SK-N-DZ (cell line): Measurements from ENCODE around the gene EPS15.

Experiments
- DNase-seq: peaks from one replicate; pipeline ENCODE4 v3.0.0-alpha.2; 2015; ENCODE audit warnings: low spot score

Gene EPS15

DNA sequence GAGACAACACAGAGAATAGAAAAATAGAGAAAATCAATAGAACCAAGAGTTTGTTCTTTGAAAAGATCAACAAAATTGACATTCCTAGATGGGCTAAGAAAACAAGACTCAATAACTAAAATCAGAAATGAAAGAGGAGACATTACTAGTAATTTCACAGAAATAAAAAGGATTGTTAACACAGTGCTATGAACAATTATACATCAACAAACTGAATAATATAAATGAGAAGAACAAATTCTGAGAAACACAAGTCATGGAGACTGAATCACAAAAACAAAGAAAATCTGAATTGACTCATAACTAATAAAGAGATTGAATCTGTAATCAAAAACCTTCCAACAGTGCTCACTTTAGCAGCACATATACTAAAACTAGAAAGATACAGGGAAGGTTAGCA, 137.1 kb downstream of the EPS15 start:
- DNase-seq: no peak

DNA sequence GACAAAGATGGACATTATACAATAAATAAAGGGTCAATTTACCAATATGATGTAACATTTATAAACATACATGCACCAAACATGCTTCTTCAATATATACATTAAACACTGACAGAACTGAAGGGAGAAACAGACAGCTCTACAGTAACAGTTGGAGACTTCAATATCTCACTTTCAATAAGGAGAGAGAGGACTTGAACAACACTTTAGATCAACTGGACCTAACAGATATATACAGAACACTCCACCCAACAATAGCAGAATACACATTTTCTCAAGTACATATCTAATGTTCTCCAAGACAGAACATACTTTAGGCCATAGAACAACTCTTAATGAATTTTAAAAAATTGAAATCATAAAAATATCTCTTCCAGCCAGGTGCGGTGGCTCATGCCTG, 138.1 kb downstream of the EPS15 start:
- DNase-seq: no peak

DNA sequence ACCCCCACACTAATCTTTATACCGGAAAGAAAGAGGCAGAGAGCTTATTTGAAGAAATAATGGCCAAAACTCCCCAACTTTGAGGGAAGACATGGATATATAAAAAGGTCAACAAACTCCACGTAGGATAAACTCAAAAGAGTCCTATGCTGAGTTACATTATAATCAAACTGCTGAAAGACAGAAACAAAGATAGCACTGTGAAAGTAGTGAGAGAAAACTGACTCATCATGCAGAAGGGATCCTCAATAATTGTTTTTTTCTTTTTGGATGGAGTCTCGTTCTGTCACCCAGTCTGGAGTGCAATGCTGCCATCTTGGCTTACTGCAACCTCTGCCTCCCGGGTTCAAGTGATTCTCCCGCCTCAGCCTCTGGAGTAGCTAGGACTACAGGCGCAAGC, 140.2 kb downstream of the EPS15 start:
- no peak for DNase-seq

DNA sequence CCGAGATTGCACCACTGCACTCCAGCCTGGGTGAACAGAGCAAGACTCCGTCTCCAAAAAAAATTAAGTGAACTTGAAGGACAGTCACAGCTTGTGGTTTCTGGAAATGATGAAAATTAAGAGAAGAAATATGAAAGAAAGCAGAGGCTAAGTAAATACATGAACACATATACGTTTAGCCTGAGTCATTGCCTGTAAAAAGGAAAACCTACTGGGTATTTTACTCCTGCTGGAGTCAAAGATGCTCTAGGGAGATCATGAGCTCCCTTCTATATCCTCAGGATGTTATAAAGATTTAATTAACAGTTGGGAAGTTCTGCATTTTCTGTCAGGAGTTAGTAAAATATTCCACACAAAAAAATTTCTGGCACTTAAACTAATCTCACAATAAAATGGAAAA, 145.2 kb downstream of the EPS15 start:
- no peak for DNase-seq

DNA sequence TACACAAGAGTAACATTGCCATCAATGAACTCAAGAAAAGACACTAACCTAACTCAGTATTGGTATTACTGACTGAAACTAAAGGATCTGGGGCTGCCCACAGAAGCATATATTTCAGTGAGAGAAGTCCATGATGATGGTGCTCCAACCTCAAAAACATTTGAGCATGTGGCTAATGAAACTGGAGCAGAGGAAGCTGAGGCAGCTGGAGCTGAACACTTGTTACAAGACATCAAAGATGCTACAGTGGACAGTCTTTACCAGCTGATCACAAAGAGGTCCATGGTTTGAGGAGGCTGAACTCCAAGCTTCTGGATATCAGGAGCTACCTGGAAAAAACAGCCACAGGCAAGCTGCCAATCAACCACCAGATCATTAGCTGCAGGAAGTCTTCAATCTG, 146.5 kb downstream of the EPS15 start:
- DNase-seq: no peak

DNA sequence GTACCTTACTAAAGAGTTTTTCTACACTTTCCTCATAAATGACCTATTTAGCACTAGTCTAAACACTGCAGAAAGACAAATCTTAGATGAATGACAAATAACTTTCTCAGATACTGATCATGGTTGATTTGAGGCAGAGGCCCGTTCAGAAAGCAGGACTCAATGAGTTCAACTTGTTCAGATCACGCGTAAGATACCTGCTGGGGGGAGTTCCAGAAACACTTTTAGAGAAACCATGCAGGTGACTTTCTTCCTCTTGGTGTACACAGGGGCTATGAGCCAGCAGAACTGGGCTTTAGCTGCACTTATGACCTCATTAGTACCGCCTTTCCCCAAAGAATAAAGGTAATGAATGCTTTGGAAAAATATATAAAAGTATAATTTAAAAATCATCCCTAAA, 149.9 kb downstream of the EPS15 start:
- no peak for DNase-seq

DNA sequence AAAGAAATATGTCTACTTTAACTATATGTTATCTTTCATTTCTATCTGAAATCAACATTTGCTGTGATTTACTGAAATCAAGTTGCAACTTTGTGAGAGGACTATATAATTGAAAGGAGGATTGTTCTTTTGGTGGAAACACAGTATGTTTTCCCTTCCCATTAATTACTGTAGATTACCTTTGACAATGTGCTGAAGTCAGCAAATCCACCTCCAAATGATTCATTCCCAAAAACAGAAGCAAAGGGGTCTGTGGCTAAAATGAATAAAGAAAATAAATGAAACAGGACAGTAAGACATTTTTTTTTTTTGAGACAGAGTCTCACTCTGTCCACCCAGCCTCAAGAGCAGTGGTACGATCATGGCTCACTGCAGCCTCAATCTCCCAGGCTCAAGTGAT, 153.3 kb downstream of the EPS15 start:
- no peak for DNase-seq

DNA sequence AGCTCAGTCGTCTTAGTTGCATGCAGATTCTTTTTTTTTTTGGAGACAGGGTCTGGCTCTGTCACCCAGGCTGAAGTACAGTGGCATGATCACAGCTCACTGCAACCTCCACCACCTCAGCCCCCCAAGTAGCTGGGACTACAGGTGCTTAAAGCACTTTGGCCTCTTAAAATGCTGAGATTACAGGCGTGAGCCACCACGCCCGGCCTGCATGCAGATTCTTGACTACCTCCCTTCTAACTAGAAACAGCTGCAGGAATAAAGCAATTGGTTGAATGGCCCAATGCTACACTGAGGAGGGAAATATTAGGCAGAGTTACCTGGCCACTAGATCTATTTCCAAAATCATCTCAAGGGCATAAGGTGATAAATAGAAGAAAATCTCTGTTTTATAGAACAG, 159.2 kb downstream of the EPS15 start:
- DNase-seq: no peak

DNA sequence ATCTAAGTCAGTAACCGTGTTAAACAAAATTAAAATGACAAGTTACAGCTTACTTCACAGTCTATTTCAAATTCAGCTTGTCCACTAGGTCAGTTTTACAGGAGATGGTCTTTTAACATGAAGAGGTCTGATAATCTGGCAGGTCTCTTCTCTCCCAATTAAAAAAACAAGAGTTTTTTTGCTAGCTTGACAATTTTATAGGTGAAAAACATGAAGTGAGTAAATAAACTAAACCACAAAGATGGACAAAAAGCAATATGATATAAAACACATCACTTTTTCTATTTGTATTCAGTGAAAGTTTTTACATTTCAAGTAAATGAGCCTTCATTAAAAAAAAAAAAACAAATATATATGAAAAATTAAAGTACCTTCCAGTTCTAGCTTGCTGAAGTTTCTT, 163.7 kb downstream of the EPS15 start:
- DNase-seq: no peak

DNA sequence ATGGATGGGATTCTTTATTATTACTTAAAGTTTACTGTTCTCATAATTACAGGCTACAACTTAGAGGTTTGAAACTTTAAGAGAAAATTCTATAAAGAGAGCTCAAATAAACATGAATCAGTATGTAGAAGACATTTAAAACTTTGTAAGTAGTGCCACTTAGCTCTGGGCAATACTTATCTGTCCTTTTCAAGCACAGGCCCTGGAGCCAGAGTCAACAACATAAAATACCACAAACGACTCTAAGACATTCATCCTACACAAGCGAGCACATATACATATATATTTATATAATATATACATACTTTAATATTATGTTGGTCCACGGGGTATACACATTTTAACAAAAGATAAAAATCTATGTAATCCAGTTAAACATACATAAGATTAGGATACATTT, 164.7 kb downstream of the EPS15 start:
- DNase-seq: no peak

DNA sequence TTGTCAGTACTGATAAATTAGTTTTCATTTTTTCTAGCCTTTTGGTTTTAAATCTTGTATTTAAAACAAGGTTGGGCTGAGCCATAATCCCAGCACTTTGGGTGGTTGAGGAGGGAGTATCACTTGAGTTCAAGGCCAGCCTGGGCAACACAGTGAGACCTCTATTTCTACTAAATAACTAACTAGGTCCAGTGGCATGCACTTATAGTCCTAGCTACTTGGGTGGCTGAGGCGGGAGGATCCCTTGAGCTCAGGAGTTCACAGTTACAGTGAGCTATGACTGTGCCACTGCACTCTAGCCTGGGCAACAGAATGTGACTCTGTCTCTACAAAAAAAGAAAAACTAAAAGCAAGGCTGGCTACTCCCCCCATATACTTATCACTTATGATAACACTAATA, 167.2 kb downstream of the EPS15 start:
- no peak for DNase-seq

DNA sequence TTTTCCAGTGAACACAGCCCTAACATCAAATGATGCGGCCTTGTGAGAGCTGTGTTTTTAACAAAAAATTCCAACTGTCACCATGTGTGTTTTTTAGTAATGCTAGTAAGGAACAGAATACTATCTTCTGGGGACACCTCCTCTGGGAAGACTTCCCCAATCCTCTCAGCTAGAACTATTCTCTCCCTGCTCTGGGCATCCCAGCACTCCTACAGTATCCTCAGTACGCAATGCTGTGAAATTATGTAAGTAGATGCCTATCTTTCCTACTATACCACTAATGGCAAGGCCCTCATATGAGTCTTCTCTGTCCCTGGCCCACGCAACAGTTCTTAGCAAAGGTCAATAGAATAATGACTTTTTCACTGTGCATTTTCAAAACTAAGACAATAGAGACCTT, 169.2 kb downstream of the EPS15 start:
- no peak for DNase-seq

DNA sequence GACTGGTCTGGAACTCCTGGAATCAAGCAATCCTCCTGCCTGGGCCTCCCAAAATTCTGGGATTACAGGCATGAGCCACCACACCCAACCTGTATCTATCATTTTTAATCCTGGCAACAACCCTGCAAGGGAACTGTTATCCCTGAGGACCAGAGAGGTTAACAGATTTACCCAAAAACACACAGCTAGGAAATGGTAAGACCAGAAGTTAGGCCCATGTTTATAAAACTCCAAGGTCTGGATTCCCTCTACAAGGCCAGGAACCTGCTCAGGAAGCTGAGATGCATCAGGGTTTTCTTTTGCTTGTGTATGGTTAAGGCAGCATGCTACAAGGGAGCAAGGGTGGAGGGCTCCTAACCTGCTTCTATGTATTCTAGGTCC, 170.9 kb downstream of the EPS15 start:
- no peak for DNase-seq

DNA sequence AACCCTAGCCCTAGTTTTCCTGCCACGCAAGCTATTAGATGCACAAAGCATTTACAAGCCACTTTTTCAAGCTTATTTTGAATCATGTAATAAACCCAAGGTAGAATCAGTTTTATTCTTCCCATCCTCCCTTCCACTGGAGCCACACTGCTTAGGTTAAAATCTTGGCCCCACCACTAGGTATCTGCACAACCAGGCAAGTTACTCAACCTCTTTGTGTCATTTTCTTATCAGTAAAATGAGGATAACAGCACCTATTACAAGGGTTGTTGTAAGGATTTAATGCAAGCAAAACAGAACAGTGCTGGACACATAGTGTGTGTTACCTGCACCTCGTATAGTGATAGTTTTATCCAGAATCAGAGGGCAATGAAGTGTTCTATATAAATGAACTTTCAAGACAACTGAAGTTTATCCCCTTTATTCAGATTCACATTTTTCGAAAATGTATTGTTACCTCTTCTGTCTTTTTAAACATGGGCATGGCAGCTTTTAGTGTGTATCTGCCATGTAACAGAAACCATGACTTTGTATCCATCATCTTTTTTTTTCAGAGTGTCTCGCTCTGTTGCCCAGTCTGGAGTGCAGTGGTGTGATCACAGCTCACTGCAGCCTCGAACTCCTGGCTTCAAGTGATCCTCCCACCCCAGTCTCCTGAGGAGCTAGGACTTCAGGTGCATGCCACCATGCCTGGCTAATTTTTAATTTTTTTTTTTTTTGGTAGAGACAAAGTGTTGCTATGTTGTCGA, 171.5 kb downstream of the EPS15 start:
- no peak for DNase-seq

DNA sequence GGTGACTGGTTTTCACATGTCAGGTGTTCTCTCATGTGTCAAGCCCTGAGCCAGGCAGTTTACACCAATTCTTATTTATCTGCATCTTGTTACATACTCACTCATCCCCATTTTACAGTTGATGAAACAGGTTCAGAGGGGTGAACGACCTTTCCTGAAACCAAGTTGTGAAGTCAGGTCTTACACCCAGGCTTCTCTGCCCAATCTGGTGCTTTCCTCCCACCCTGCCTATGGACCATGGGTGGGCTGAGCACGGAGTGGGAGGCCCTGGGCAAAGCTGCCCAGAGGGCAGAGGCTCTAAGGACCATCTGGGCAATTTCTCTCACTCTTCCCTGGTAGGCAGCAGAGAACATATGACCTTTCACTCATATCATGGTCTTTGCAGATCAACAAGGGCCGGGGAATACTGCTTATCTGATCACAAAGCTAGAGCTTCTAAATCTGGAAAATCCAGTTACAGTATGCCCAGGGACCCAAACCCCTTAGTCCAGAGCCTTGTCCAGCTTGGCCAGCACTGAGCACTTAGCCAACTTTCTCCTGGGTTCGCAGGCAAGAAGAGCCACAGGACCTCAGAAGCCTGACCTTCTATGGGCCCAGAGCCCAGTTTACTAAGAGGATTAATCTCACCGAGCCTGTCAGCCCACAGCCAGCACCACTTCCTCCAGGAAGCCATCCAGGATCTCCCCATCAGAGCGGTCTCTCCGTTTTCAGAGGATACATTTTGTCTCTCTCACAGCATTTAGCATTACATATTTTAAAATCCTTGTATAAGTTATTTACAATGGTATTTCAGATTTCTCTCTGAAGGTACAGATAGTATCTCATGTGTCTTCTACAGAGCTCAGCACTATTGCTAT, 172.8 kb downstream of the EPS15 start:
- no peak for DNase-seq

DNA sequence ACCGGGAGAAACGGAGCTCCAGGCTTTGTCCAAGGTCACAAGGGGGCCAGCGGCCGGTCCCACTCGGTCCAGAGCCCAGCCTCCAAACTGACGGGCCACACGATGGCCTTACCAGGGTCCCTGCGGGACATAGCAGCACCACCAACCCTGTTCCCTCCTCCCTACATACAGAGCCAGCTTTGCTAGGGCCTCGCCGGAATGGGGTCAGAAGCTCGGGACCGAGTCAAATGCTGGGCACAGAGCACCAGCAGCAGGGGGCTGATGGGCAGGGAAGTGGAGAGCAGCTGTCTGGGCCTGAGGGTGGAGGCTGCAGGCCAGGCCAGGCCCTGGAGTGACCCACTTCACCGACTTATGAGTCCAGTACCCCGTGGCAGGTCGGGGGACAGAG, 173.8 kb downstream of the EPS15 start:
- no peak for DNase-seq

DNA sequence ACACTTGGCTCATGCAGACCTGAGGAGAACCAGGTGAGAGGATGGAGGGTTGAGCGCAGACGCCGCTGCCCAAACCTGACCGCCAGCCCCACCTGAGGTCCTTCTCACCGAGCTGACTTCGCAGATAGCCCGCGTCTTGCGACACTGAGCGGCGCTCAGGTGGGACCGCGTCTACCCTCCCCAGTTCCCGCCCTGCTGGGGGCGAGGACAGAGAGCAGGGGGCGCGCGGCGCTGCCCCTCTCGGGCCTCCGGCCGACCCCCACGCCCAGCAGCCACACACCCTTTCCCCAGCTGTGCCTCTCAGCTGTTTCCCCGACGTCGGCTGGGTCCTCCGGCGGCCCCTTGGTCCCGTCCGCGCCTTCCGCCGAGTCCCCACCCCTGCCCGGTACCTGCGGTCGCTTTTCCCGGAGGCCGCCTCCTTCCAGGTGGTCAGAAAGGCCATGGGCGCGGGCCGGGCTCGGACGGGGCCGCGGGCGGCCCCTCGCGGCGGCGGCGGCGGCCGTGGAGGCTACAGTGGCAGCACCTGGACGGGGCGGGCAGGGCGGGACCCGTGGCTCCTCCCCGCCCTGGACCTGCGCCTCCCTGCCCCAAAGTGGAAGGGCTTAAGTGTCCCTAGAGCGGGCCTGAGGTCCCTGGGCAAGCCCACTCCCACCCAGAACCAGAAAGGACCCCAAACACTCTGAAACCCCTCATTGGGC, 174.3 kb downstream of the EPS15 start:
- no peak for DNase-seq

DNA sequence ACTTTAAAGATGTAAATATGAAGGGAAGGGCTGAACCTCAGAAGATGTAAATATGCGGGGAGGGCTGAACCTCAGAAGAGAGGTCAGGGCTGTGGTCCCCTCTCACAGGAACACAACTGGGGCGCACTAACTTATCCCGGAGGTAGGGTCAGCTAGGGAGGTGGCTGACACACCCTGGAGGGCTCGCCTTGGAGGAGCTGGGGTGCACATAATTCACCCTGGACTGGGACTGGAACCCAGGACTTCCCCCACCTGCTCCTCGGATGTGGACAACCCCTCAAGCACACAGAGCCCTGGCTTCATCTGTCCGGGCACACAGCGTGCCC, 174.8 kb downstream of the EPS15 start:
- DNase-seq: no peak

DNA sequence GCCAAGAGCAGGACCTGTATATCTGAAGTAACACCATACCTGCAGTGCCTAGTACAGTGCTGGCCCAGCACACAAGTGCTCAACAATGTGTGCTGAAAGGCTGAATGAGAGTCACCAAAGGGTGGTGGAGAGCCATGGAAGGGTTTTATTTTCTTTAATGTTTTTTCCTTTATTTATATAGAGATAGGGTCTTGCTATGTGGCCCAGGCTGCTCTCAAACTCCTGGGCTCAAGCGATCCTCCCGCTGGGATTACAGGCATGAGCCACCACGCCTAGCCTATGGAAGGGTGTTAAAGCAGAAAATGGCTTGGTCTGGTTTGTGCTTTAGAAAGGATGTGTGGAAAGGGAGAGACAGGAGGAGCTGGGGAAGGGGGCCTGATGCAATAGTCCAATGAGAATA, 175.4 kb downstream of the EPS15 start:
- DNase-seq: no peak

DNA sequence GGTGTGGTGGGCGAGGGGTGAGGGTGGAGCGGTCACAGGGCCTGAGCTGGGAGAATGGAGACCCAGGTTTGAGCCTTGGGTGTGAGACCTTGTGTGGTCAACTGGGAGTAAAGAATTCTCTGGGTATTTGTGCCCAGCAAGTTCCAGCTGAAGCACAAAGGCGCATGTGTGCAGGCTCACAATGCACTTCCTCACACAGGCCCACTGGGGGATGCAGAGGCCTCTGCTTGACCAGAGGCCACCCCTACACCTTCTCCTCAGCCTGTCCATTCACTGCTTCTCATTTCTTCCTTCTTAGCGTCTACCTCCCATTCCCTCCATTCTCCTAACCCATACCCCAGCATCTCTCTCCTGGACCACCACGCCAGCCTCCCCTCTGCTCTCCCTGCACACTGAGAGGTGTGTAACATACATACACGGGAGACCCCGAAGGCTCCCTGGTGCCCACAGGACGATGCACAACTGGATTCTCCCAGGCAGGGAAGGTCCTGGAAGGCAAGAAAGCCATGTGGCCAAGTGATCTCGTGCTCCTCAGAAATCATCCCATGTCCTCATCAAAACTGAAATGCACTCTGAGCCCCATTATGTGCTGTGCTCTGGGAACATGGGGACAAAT, 176.4 kb downstream of the EPS15 start:
- DNase-seq: no peak

DNA sequence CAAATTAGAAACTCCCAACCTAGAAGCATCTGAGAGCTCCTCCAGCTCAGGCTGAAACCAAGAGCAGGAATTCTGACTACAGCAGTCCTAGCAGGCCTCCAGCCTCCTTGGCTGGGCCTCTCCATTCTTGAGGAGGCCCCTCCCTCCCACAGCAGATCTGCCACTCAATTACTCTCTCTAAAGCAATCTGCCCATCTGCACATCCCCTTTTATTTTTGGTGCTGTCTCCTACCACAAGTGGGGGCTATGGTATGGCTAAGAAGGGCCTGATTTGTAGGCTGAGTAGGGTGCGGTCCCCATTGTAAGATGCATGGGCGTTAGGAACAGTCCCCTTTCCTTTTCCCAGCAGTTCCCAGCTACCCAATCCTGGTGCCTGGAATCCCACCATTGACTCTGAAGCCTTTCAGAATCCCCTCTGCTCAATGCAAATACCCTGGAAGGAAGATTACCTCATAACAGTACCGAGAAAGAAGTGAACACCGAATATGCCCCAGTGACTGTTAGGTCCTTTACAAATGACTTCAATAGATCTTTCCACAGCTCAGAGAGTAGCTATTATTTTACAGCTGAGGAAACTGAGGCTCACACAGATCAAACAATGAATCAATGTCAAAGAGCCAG, 177.1 kb downstream of the EPS15 start:
- DNase-seq: no peak

DNA sequence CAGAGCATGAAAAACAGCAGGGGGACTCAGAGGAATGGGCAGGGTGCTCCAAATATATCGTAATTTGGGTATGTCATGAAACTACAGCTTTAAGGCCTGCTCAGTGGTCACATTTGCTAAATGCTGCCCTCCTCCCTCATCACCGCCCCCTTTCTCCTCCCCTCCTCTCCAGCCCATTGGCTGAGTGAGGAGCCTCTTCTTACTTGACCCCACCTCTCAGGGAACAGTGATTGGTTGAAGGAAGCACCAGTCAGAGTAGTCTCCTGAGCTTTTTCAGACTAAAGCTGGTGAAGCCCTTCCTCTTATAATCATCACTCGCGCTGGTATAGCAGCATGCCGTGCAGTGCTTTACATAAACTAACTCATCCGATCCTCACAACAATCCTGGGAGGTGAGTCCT, 178.7 kb downstream of the EPS15 start:
- no peak for DNase-seq
